ENCODE measurements around the gene DYNLL2. TPM values are rescaled to one million over a fixed set of nuclear protein-coding genes. Genes with fewer than 3 reads are reported as not detected.

DYNLL2 gene
- total RNA-seq, 4 donors from 2014 or later = 12.2 to 32.4 (median 17.3) TPM

GRCh38 chr17:58127846-58128245, 44.6 kb downstream of the DYNLL2 start:
- TF ChIP-seq CTCF (IDR thresholded peaks at IDR 0.05; ENCODE audit: low read depth) = no peak

- TF ChIP-seq CTCF (IDR thresholded peaks at IDR 0.05; ENCODE audit: low read depth) = no peak
Observed at GRCh38 chr17:58136669-58137279, 53.6 kb downstream of the DYNLL2 start.

- no peak for TF ChIP-seq CTCF (IDR thresholded peaks at IDR 0.05; ENCODE audit: low read depth)
Observed at GRCh38 chr17:58141505-58141904, 58.3 kb downstream of the DYNLL2 start.

GRCh38 chr17:58144801-58145200, 61.6 kb downstream of the DYNLL2 start:
- TF ChIP-seq CTCF (IDR thresholded peaks at IDR 0.05; ENCODE audit: low read depth) = no peak

Other genes starting within 250 kb of the DYNLL2 start
- 10 to 100 TPM in 2 of 4 donors, 1 to 10 TPM in 2; 5.9 to 12.1 (median 9.3) TPM for gene MRPS23, start 233.4 kb upstream of the DYNLL2 start, total RNA-seq
- 10 to 100 TPM; 18.0 to 22.5 (median 21.1) TPM for gene CUEDC1, start 128.0 kb upstream of the DYNLL2 start, total RNA-seq
- 10 to 100 TPM; 35.0 to 66.8 (median 44.0) TPM for gene VEZF1, start 95.2 kb upstream of the DYNLL2 start, total RNA-seq
- gene SRSF1, start 76.2 kb upstream of the DYNLL2 start, total RNA-seq = 100 to 1,000 TPM; 115 to 271 (median 142) TPM
- not detected for gene OR4D1, start 65.0 kb downstream of the DYNLL2 start, total RNA-seq
- not detected for gene OR4D2, start 83.6 kb downstream of the DYNLL2 start, total RNA-seq
- gene EPX, start 109.3 kb downstream of the DYNLL2 start, total RNA-seq = not detected
- gene MKS1, start 135.8 kb downstream of the DYNLL2 start, total RNA-seq = 10 to 100 TPM in 2 of 4 donors, 1 to 10 TPM in 2; 6.0 to 14.3 (median 9.6) TPM
- not detected for gene LPO, start 155.2 kb downstream of the DYNLL2 start, total RNA-seq
- under 1 TPM in 2 of 4 donors, not detected in 2; 0.19 to 0.34 TPM for gene MPO, start 197.5 kb downstream of the DYNLL2 start, total RNA-seq
- gene TSPOAP1, start 245.4 kb downstream of the DYNLL2 start, total RNA-seq = 1 to 10 TPM in 2 of 4 donors, under 1 TPM in 2; 0.65 to 4.3 (median 1.1) TPM